Cardiac muscle cell (in vitro differentiated cells and primary cell): Measurements from ENCODE around the gene ARID5B. TPM values are rescaled to one million over a fixed set of nuclear protein-coding genes. Genes with fewer than 3 reads are reported as not detected.

Experiments
- DNase-seq, 2 donors: peaks; one replicate each; pipeline versions ENCODE4 v3.0.0 to v3.0.0-alpha.2; 2010 to 2017; ENCODE audit warnings: low read depth in 1 of 2, low spot score in 1 of 2
- H3K27ac ChIP-seq: fragments of 200-600 bp; sonication (generic); 2 replicates; pipeline ENCODE4 v1.5.1; 2016
- H3K27me3 ChIP-seq: fragments of 200-600 bp; sonication (generic); 2 replicates; pipeline ENCODE4 v1.6.0; 2016; ENCODE audit warnings: control low read depth
- H3K36me3 ChIP-seq: fragments of 200-600 bp; sonication (generic); 2 replicates; pipeline ENCODE4 v1.5.1; 2016; ENCODE audit warnings: control low read depth
- H3K4me1 ChIP-seq: fragments of 200-600 bp; sonication (generic); 2 replicates; pipeline ENCODE4 v1.8.1; 2017; ENCODE audit warnings: low read depth, mild to moderate bottlenecking, mixed run types
- H3K4me3 ChIP-seq: fragments of 200-600 bp; sonication (generic); 2 replicates; pipeline ENCODE4 v1.5.1; 2016; ENCODE audit warnings: mild to moderate bottlenecking
- H3K9me3 ChIP-seq: fragments of 200-600 bp; sonication (generic); 2 replicates; pipeline ENCODE4 v1.5.1; 2017; ENCODE audit warnings: low read depth, mild to moderate bottlenecking, control low read depth
- CTCF ChIP-seq: IDR thresholded peaks from 2 replicates; pipeline ENCODE4 v1.5.1; 2012; ENCODE audit warnings: low read depth, mild to moderate bottlenecking, low read length
- polyA plus RNA-seq: library from polyadenylated mRNA; unstranded; fragments of >200 nt; fragmentation: Nextera tagmentation; extraction: Ambion mirVana; gene quantifications from 2 replicates; pipeline ENCODE4 v1.2.1, GENCODE V29; 2016
- total RNA-seq: library from RNA; depleted of rRNA; stranded (reverse); fragments of >200 nt; gene quantifications from 2 replicates; pipeline ENCODE4 v1.2.3, GENCODE V29; 2016

The ARID5B gene
- total and polyA plus RNA-seq, 2 experiments from 2014 or later, result 4.9 to 7.8 TPM

- Histone ChIP-seq H3K27me3 (no peaks in the 10 kb centered on the region), H3K4me3 (no peak overlapping the region), H3K9me3 (no peaks in the 10 kb centered on the region), H3K4me1 (peaks cover 5% of the 10 kb centered on the region), H3K36me3 (no peaks in the 10 kb centered on the region), H3K27ac (no peak overlapping the region)
- no peak for DNase-seq
- no peak for TF ChIP-seq CTCF
Measured at GRCh38 chr10:62088786-62089185, 187.3 kb downstream of the ARID5B start.

GRCh38 chr10:62092301-62093030 is 191.0 kb downstream of the ARID5B start:
- DNase-seq, result no peak
- no peak overlapping the region for H3K4me3 ChIP-seq
- no peaks in the 10 kb centered on the region for H3K36me3 ChIP-seq
- no peaks in the 10 kb centered on the region for H3K4me1 ChIP-seq
- no peaks in the 10 kb centered on the region for H3K9me3 ChIP-seq
- no peak for TF ChIP-seq CTCF
- no peak overlapping the region for H3K27ac ChIP-seq
- H3K27me3 ChIP-seq, result no peaks in the 10 kb centered on the region

DNA sequence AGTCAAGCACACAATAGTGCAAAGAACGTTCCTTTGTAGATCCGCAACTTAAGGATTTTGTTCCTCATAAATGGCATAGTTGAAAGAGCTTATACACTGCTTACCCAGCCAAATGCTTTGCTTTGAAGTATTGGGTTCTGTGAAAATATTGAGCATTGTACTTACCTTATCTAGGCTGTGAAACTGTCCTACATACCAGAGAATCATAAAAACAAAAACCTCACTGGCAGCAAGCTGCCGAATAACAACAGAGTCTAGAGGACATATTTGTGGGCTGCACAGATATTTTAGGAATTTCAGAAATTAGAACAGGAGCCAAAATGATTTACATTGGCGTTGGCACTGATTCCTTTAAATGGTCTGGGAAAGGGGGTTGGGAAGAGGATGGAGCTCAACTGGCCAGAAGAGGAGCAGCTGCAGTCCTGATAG is 192.4 kb downstream of the ARID5B start:
- Histone ChIP-seq H3K36me3 (no peaks in the 10 kb centered on the region), H3K4me1 (no peaks in the 10 kb centered on the region), H3K27me3 (no peaks in the 10 kb centered on the region), H3K9me3 (no peaks in the 10 kb centered on the region), H3K27ac (no peak overlapping the region), H3K4me3 (no peak overlapping the region)
- peak in 1 of 2 donors; percentile 94 for DNase-seq
- TF ChIP-seq CTCF, result no peak

- no peak overlapping the region for H3K27ac ChIP-seq
- H3K27me3 ChIP-seq, result no peaks in the 10 kb centered on the region
- no peaks in the 10 kb centered on the region for H3K9me3 ChIP-seq
- no peak overlapping the region for H3K4me3 ChIP-seq
- TF ChIP-seq CTCF, result no peak
- H3K4me1 ChIP-seq, result no peaks in the 10 kb centered on the region
- DNase-seq, result peak in 1 of 2 donors; percentile 80
- H3K36me3 ChIP-seq, result no peaks in the 10 kb centered on the region
Measured at GRCh38 chr10:62095181-62096122, 194.0 kb downstream of the ARID5B start.

GRCh38 chr10:62096256-62096933 is 194.9 kb downstream of the ARID5B start:
- no peak overlapping the region for H3K27ac ChIP-seq
- TF ChIP-seq CTCF, result no peak

More at GRCh38 chr10:62096256-62096933, 194.9 kb downstream of the ARID5B start:
- H3K36me3 ChIP-seq, result no peaks in the 10 kb centered on the region
- DNase-seq, result no peak
- H3K4me3 ChIP-seq, result no peak overlapping the region
- no peaks in the 10 kb centered on the region for H3K9me3 ChIP-seq
- H3K4me1 ChIP-seq, result no peaks in the 10 kb centered on the region
- no peaks in the 10 kb centered on the region for H3K27me3 ChIP-seq
